Esophagus muscularis mucosa (tissue), 3 donors: Measurements from ENCODE around the gene DAAM1.

Experiments used
- CTCF ChIP-seq, 3 experiments: fragments of 200-600 bp in 2 of 3; fragments of 450-650 bp in 1 of 3; sonication (generic) in 2 of 3; IDR thresholded peaks; one replicate each; pipeline ENCODE4 v1.5.1; 2017 to 2019; ENCODE audit warnings: antibody characterized with exemption in 3 of 3, mild to moderate bottlenecking in 2 of 3, moderate library complexity in 1 of 3
- POLR2AphosphoS5 ChIP-seq, 2 donors: sonication (generic); formaldehyde crosslinking; IDR thresholded peaks; one replicate each; pipeline ENCODE4 v1.6.1; 2017; ENCODE audit warnings: antibody characterized with exemption in 2 of 2

- no peak for TF ChIP-seq POLR2AphosphoS5 (IDR thresholded peaks at IDR 0.05)
- TF ChIP-seq CTCF (IDR thresholded peaks at IDR 0.05), result no peak
Measured at GRCh38 chr14:59269466-59269865, 81.0 kb downstream of the DAAM1 start.
